Left hindlimb (tissue), 1 donor: ENCODE measurements around the gene ZSWIM3.

Source experiments
- DNase-seq: peaks from one replicate; pipeline ENCODE4 v3.0.0-alpha.2; 2018

Gene ZSWIM3

GRCh38 chr20:45833030-45833882 lies 24.2 kb upstream of the ZSWIM3 start, which contains the start of gene SNX21:
SNX21 (plus strand) TSS chr20:45833799; CDS start chr20:45833920, 121 bp downstream.
- peak; percentile 91 for DNase-seq

- DNase-seq: peak; percentile 88
These were observed 23.3 kb upstream of the ZSWIM3 start for GRCh38 chr20:45833883-45834796.

DNA sequence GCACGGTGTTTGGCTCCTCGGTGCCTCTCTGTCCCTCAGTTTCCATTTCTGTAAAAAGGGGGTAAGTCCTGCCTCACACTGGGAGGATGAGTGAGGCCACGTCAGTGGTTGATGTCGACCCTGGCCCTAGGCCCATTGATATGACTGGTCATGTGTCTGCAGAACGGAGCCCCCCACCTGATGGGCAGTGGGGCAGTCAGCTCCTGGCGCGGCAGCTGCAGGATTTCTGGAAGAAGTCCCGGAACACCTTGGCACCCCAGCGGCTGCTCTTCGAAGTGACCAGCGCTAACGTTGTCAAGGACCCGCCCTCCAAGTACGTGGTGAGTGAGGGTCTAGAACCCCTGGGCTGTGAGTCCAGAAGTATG lies 22.6 kb upstream of the ZSWIM3 start:
- DNase-seq: peak; percentile 25

GRCh38 chr20:45835329-45835765 lies 22.1 kb upstream of the ZSWIM3 start:
- no peak for DNase-seq

DNA sequence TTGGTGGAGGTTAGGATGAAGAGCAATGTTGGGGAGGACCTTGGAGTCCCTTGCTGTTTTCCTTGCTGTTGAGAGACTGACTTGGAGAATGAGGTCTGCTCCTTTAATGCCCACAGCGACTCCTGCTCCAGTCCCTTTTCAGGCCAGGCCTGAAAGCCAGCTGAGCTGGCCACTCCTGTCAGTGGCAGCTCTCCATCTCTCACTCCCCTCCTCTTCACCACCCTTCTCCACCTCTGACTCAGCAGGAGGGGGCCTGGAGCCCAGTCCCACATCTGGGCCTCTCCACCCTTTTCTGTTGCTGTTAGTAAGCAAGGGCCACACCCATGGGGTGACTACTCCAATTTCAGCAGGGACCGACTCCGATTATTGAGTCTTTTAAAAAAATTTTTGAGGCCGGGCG lies 21.6 kb upstream of the ZSWIM3 start:
- no peak for DNase-seq

GRCh38 chr20:45836841-45837240 lies 20.6 kb upstream of the ZSWIM3 start:
- DNase-seq: no peak

- no peak for DNase-seq
These were observed 16.7 kb upstream of the ZSWIM3 start for GRCh38 chr20:45840700-45841198.

DNA sequence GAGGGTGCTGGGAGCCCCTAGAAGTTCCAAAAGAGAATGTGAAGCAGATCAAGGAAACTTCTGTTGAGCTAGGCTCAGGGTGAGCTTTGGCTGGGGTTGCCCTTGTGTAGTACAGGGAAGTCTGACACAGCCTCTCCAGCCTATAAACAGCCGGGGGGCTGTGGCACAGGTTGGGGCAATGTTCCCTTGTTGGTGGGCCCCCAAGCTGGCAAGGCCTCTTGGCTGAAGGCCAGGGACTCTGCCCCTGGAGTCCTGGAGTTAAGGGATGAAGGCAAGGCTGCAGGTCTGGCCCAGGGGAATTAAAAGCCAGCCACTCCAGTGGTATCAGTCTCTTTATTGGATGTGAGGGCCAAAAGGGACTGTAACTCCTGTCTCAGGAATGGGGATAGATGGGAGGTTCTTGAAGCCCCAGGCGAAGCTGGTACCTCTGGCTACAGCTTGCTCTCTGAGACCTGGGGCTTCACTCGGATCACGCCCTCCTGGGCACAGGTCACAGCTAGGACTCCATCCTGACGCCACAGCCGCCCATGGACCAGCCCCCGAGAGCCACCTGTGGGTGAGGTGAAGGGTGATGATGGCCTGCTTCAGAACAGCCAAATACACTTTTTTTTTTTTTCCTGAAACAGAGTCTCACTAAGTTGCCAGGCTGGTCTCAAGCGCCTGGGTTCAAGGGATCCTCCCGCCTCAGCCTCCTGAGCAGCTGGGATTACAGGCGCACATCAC lies 15.8 kb upstream of the ZSWIM3 start:
- DNase-seq: no peak

- no peak for DNase-seq
These were observed 15.1 kb upstream of the ZSWIM3 start for GRCh38 chr20:45842169-45842812.

- no peak for DNase-seq
These were observed 13.9 kb upstream of the ZSWIM3 start for GRCh38 chr20:45843506-45843905.

- DNase-seq: no peak
These were observed 12.0 kb upstream of the ZSWIM3 start for GRCh38 chr20:45845452-45845851.

DNA sequence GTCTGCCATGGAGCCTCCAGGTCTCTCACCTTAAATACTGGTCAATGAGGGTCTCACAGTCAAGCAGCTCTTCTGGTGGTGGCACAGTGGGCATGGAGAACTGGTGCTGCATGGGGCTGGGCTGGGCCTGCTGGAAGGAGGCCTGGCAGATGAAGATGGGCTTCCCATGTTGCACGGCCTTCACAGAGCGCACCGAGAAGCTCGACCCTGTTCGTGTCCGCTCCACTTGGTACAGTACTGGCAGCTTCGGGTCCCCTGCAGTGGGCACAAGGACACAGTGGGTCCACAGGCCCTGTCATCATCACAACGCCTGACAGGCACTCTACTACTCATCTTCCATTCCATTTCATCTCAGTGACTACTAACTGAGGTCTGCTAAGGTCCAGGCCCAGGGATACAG lies 9.0 kb upstream of the ZSWIM3 start:
- DNase-seq: no peak

GRCh38 chr20:45848969-45849582 lies 8.3 kb upstream of the ZSWIM3 start:
- no peak for DNase-seq

- DNase-seq: no peak
These were observed 7.2 kb upstream of the ZSWIM3 start for GRCh38 chr20:45850238-45850637.

- no peak for DNase-seq
These were observed 6.5 kb upstream of the ZSWIM3 start for GRCh38 chr20:45850926-45851325.

DNA sequence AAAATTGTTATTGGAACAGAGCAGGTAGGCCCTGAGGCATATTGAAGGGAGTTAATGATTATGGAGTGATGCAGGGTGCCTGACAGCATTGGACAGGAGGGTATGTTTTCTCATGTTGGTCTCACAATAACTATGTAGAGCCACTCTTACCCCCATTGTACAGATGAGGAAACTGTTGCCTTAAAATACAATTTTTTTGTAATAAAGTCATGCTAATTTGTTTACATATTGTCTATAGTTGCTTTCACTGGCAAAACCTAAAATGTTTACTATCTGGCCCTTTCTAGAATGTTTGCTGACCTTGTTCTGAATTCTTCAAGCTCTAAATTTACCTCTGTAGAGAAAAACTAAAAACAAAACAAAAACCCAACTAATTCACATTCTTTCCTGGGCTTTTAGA lies 5.9 kb upstream of the ZSWIM3 start:
- DNase-seq: no peak

DNA sequence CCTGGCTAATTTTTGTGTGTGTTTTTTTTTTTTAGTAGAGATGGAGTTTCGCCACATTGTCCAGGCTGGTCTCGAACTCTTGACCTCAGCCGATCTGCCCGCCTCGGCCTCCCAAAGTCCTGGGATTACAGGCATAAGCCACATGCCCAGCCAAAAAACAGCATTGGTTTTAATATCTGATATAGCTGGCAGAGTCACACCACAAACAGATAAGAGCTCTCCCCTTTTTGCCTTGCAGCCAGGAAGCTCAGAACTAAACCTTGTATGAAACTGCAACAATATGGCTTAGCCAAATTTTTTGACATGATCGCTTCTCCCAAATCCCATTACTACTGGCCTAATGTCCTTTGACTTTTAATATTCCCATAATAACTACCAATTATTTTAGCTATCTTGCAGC lies 5.1 kb upstream of the ZSWIM3 start:
- no peak for DNase-seq

DNA sequence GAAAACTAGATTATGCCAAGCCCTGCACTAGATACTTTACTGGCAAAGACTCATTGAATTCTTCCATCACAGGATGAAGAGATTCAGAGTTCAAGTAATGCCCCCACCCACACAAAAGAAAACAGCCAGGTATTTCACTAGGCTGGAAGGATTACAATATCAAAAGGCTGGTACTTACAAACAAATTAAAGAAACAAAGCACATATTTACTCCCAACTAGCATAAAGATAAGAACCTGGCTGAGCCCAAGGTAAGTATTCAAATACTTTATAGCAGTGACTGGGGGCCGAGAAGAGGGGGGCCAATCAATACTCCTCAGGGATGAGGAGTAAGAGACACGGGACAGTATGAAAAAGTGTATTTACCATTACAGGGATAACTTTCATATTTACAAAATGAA lies 3.9 kb upstream of the ZSWIM3 start:
- DNase-seq: no peak

DNA sequence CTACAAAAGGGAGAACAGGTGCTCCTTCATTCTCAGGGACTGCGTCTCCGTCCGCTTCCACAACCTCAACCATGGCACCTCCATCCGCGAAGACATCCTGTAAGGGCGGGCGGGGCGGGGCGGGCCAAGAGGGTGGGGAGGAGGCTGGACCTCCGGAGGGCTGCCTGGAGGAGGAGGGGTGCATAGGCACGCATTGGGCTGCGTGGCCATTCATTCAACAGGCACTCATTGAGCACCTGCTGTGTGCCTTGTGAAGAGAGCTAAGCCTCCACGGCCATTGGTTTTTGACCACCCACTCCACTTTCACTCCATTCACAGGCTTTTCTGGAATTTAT lies 435 bp downstream of the ZSWIM3 start:
- DNase-seq: no peak

GRCh38 chr20:45859916-45860315 lies 2.5 kb downstream of the ZSWIM3 start:
- no peak for DNase-seq

- DNase-seq: no peak
These were observed 3.3 kb downstream of the ZSWIM3 start for GRCh38 chr20:45860560-45861220.
